Occipital lobe (tissue), 2 donors: Measurements from ENCODE around the gene CCDC51. TPM values are rescaled to one million over a fixed set of nuclear protein-coding genes. Genes with fewer than 3 reads are reported as not detected.
A peak's percentile ranks its signal among the peaks of the same experiment; 100 is the strongest.
"Not testable (repeated sequence)": the region's sequence is repeated elsewhere in the genome, so short reads cannot be mapped to it uniquely, and the experiment has no call there.

ENCODE experiments used
- DNase-seq: peaks from one replicate; lab custom pipeline; 2025; lab: John Stamatoyannopoulos, UW
- total RNA-seq: library from RNA; depleted of rRNA; stranded (reverse); fragments of >200 nt; gene quantifications from one replicate; pipeline ENCODE4 v1.2.3, GENCODE V29; 2014

Gene CCDC51
- total RNA-seq, 1 donor from 2014 or later: 7.5 TPM

GRCh38 chr3:48406443-48407431, 33.2 kb downstream of the CCDC51 start:
- DNase-seq: no peak

- no peak for DNase-seq
These were observed 33.9 kb downstream of the CCDC51 start for GRCh38 chr3:48405971-48406370.

GRCh38 chr3:48405343-48405881, 34.5 kb downstream of the CCDC51 start:
- DNase-seq: no peak

- no peak for DNase-seq
These were observed 35.2 kb downstream of the CCDC51 start for GRCh38 chr3:48404440-48405342.

GRCh38 chr3:48403533-48404439, 36.1 kb downstream of the CCDC51 start:
- no peak for DNase-seq

- no peak for DNase-seq
These were observed 37.0 kb downstream of the CCDC51 start for GRCh38 chr3:48402907-48403306.

- DNase-seq: peak; percentile 52
These were observed 37.6 kb downstream of the CCDC51 start for GRCh38 chr3:48402281-48402732.

GRCh38 chr3:48401434-48401901, 38.5 kb downstream of the CCDC51 start:
- DNase-seq: not testable (repeated sequence)

- no peak for DNase-seq
These were observed 39.0 kb downstream of the CCDC51 start for GRCh38 chr3:48400824-48401433.

- DNase-seq: no peak
These were observed 40.3 kb downstream of the CCDC51 start for GRCh38 chr3:48399387-48400172.

- no peak for DNase-seq
These were observed 41.1 kb downstream of the CCDC51 start for GRCh38 chr3:48398701-48399386.

- DNase-seq: no peak
These were observed 41.9 kb downstream of the CCDC51 start for GRCh38 chr3:48397767-48398681.

GRCh38 chr3:48395714-48396113, 44.2 kb downstream of the CCDC51 start:
- no peak for DNase-seq

GRCh38 chr3:48394391-48394790, 45.5 kb downstream of the CCDC51 start:
- DNase-seq: no peak

GRCh38 chr3:48388966-48389365, 51.0 kb downstream of the CCDC51 start:
- no peak for DNase-seq

- DNase-seq: no peak
These were observed 52.3 kb downstream of the CCDC51 start for GRCh38 chr3:48387634-48388033.
